Glomerular visceral epithelial cell (primary cell): ENCODE results near the gene XDH.

Experiments
- DNase-seq: peaks from one replicate; pipeline ENCODE4 v3.0.0-alpha.2; 2016; ENCODE audit errors: extremely low spot score

XDH gene

DNA sequence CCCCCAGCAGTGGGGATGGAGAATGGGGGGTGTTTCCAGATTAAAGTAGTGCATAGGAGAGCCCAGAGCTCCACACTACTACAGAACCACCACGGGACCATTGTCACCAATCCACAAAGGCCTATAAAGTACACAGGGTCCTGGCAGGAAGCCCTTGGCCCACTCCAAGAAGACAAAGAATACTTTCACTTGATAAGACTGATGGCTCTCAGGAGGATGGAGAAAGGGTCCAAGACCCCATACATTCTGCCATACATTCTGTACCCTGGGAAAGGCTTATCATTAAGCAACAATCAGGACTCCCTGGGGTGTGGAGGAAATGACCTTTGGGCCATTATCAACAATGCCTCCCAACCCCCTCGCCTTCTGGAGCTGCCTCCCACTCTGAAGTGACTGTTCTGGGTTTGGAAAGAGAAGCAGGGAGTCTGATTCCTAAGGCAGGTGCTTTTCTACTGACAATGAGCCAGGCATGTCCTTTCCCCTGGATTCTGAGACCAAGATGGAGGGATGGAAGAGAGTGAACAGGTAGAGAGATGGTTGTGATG lies 85.4 kb downstream of the XDH start:
- DNase-seq, result no peak

GRCh38 chr2:31328026-31328425 lies 86.5 kb downstream of the XDH start:
- DNase-seq, result no peak

GRCh38 chr2:31327505-31327904 lies 87.0 kb downstream of the XDH start:
- no peak for DNase-seq

GRCh38 chr2:31324016-31324633 lies 90.4 kb downstream of the XDH start:
- DNase-seq, result no peak

GRCh38 chr2:31322371-31322770 lies 92.2 kb downstream of the XDH start:
- no peak for DNase-seq

DNA sequence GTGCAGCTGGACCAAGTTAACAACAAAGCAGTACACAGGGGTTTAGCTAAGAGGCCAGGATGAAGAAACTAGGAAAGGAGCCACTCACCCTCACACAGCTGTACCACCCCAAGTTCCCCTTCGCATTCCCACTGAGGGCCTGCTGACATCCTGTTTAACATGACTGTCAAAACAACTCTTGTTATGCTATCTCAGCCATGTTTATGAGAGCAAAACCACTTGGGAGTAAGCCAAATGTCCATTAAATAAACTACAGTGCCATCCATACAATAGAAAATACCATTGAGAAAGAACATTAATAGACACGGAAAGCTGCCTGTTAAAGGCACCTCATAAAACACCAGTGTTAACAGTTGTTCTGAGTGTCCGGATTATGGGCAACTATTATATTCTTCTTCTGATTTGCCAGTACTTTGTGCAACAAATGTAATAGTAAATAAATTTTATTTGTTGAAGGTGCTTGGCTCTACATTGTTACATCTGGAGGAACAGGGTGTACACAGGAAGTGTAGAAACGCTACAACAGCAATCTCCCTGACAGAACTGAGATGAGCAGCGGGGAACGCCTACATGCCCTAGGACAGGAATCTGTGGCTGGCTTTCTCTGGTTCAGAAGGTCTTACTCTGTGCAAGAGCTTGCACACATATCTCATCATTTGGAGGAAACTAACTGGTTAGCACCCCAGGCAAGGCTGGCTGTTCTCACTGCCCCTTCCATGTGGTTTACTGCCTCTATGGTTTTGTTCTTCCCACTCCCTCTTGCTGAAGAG lies 95.0 kb downstream of the XDH start:
- no peak for DNase-seq

DNA sequence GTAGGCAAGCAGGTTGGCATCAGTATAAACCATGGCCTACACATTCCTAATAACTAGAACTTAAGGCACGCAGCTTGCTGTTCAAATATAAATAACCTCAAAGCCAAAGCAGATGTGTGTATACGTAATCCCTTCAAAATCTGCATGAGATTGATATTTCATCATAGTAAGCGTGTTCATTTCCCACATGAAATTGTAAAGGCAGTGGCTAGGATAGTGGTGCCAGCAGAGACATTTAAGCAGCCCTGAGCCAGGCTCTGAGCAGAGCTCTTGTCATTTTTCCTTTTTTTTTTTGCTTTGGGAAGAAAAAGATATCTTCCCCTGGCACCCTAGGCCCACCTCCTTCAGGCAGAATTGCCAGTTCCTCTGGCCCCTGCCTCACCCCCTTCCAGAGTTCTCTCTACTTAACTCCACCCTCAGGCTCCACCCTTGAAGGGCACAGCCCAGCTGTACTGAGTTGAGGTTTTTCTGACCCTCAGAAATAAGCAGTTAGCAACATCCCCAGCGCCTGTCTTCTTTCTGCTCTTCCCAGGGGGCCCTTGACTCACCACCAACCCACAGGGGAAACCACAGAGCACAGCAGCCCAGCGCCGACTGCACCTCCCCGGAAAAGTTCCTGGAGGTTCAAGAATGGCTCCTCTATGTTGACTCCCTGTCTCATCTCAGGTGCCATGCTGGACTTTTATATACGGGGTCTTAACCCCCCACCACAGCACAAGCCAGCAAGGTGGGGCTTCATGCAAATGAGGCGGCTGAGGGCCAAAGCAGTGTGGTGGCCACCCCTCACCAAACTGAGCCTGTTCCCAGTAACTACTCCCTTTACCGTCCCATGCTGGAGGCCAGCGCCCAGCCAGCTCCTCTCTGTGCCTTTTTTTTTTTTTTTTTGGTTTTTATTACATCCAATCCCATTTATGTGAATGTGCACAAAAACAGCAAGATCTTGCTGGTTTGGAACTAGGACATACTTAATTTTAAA lies 95.9 kb downstream of the XDH start:
- peak; percentile 80 for DNase-seq

DNA sequence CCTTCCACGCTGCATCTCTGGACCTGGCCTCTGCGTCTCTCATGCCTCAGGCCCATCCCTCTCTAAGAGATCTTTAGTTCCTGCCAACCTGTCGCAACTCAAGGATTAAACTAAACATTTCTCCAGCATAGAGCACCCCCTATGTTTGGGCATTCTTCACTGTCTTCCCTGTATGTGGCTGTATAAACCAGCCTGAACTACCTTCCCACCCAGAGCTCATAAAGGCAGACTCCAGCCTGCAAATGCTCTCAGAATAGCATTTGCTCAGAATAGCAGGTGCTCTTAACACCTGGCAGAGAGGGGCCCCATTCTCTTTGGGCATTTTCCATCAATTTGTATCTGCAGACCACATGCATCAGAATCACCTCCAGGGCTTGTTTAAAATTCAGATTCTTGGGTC lies 97.1 kb downstream of the XDH start:
- no peak for DNase-seq

DNA sequence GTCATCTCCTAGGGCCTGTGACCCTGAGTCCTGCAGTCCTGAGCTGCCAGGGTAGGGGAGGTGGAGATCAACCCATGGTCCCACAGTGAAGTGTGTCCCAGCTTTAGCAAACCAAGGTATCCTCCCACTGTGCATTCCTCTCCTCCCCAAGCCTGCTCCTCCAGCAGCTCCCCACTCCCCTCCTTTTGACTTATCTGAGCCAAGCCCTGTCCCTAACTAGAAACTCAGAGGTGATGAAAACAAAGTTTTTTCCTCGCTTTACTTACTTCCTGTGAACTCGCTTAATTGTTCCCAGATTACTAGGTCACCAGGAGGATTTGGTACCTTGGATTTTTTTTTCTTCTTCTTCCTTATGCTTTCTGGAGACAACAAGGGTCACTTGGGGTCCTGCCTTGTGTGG lies 99.8 kb downstream of the XDH start:
- DNase-seq, result no peak

GRCh38 chr2:31312898-31313297 lies 101.6 kb downstream of the XDH start:
- no peak for DNase-seq

DNA sequence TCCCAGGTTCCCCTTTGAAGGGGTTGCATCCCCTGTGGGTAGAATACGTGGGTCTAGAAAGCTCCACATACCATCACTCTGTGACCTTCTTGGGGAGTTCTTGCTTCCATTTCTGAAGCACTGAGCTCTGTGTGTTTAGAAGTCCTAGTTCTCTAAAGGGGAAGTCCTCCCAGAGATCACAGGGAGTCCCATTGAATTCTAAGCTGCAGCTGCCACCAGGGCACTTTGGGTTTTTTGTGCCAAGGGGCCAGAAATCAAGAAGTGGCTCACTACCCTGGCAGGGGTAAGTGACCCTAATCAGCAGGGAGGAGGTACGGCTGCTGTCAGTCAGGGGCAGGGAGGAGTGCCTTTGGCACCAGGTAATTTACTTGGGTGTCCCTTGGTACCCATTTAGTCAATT lies 109.7 kb downstream of the XDH start:
- no peak for DNase-seq

GRCh38 chr2:31302940-31303563 lies 111.5 kb downstream of the XDH start:
- no peak for DNase-seq

GRCh38 chr2:31300309-31300708 lies 114.2 kb downstream of the XDH start:
- no peak for DNase-seq

DNA sequence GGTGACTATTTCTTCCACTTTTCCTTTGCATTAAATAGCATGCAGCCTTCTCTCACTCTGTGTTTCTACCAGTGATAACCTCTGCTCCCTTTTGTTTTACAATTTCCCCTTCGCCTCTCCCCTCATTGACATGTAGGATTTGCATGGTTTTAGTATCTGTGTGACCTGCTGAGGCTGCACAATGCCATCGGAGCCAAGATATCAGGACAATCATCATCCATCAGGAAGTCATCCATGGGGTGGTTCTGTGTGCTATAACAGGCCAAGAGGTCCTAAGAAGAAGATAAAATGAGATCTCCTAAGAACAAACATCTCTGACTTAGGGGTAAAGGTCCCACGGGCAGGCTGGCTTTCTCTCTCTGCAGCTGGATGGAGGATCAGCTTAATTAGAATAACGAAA lies 115.0 kb downstream of the XDH start:
- no peak for DNase-seq

DNA sequence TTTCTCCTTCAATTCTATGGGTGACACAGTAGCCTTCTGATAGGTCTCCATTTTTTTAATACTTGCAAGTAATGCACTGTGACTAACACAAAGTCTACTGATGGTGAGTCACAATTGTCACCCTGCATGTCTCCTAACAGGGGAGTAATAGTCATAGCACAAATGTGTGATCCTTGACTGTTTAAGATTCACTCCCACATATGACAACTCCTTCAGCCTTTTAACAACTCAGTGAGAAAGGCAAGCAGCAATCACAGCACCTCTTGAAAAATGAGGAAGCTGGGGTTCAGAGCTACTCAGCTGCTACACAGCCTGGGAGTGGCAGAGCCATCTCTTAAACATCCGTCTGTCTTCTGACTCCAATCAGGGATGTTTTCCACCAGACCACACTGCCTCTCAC lies 116.8 kb downstream of the XDH start:
- DNase-seq, result no peak

DNA sequence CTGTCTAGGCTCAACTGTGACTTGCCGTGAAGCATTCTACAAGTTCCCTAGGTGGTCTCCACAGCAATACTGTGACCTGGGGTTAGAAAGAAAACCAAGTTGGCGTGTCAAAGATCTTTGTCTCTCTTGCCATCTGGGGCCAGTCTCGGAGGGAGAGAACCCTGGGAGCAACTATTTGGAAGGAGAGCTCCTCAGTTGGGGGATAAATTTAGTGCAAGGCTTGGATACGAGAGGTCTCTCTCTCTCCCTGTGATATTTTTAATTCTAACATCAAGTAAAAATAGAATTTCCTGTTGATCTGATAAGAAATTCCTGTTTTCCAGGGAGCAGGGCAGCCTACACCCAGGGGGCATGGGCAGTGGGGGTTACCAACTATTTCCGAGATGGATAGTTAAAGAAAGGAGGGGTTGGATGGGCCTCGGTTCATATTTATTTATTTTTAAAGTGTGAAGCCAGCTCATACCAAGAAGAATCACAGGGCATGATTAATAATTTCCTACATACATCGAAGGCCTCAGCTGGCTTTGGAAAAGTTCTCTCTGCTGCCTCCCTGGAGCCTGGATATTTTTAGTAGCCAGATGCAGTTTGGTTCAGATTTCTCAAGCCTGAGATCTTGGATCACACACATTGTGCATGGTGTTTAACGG lies 117.8 kb downstream of the XDH start:
- no peak for DNase-seq

DNA sequence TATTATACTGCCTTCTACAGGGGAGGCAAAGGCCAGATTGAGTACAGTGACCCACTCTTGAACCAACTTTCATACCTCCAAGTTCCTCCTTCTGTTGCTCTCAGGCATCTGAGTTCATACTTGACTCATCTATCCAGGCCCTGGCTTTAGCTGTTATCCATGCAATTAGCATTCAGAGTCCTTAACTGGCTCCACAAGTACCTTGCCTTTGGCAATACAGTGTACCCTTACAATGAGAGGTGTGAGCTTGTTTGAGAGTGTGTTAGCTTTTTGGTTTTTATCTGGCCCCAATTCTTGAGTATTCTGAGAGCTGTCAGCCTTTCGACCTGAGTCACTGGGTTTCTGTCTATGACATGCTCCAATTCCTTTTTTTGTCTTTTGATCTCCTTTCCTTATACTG lies 120.3 kb downstream of the XDH start:
- DNase-seq, result no peak

- no peak for DNase-seq
These were observed 126.9 kb downstream of the XDH start for GRCh38 chr2:31287654-31288053.

- peak; percentile 53 for DNase-seq
These were observed 127.5 kb downstream of the XDH start for GRCh38 chr2:31286961-31287550.

DNA sequence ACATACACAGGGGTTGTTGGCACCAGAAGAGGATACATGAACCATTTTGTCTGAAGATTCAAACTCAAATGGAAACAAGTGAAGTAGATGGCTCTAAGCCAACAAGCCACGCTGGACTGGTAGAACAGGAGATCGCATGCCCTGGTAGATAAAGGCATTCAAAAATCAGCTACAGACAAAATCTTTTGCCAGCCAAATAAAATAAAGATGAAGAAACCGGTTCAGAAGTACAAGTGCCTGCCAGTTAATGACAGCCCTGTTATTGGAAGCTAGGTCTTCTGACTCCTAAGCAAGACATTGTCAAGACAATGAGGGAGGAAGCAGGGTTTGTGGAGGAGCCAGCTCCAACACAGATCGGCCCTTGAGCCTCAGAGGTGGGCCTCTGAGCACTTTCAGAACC lies 128.3 kb downstream of the XDH start:
- no peak for DNase-seq
